Endodermal cell (in vitro differentiated cells): ENCODE measurements around the gene C4orf46. TPM values are rescaled to one million over a fixed set of nuclear protein-coding genes. Genes with fewer than 3 reads are reported as not detected.

ENCODE experiments used
- DNase-seq: peaks from one replicate; pipeline ENCODE4 v3.0.0-alpha.2; 2017
- H3K27ac ChIP-seq: 2 replicates; pipeline ENCODE4 v1.5.1; 2013; ENCODE audit warnings: mild to moderate bottlenecking, low read depth, low read length, moderate library complexity
- H3K27me3 ChIP-seq: 2 replicates; pipeline ENCODE4 v1.6.1; 2013; ENCODE audit warnings: mild to moderate bottlenecking, low read length, moderate library complexity; ENCODE audit not compliant: insufficient read depth, control insufficient read depth, poor library complexity, severe bottlenecking
- H3K36me3 ChIP-seq: 2 replicates; pipeline ENCODE4 v1.7.0; 2013; ENCODE audit warnings: mild to moderate bottlenecking, low read length, moderate library complexity; ENCODE audit not compliant: control insufficient read depth, insufficient read depth
- H3K4me1 ChIP-seq: one replicate; pipeline ENCODE4 v1.7.0; 2013; ENCODE audit warnings: low read length; ENCODE audit not compliant: control insufficient read depth, insufficient read depth
- H3K4me3 ChIP-seq: 2 replicates; pipeline ENCODE4 v1.5.1; 2013; ENCODE audit warnings: mild to moderate bottlenecking, low read length, moderate library complexity
- H3K9ac ChIP-seq: 2 replicates; pipeline ENCODE4 v1.6.1; 2013; ENCODE audit warnings: mild to moderate bottlenecking, low read length, moderate library complexity; ENCODE audit not compliant: poor library complexity, severe bottlenecking; ENCODE audit errors: extremely low read depth
- H3K9me3 ChIP-seq: 2 replicates; pipeline ENCODE4 v1.6.1; 2013; ENCODE audit warnings: mild to moderate bottlenecking, low read length, moderate library complexity; ENCODE audit not compliant: control insufficient read depth
- H3K27ac Mint-ChIP-seq: 2 replicates; pipeline ENCODE4 v1.8.0; 2020; ENCODE audit warnings: mixed read lengths
- H3K27me3 Mint-ChIP-seq: 2 replicates; pipeline ENCODE4 v1.8.0; 2021; ENCODE audit warnings: mild to moderate bottlenecking, mixed read lengths; ENCODE audit not compliant: insufficient read depth
- H3K36me3 Mint-ChIP-seq: 2 replicates; pipeline ENCODE4 v1.8.0; 2020; ENCODE audit warnings: low read depth, mixed read lengths
- H3K4me1 Mint-ChIP-seq: 2 replicates; pipeline ENCODE4 v1.8.0; 2020; ENCODE audit warnings: mixed read lengths
- H3K4me3 Mint-ChIP-seq: 2 replicates; pipeline ENCODE4 v1.8.0; 2020; ENCODE audit warnings: mild to moderate bottlenecking, moderate library complexity, mixed read lengths
- H3K9me3 Mint-ChIP-seq: 2 replicates; pipeline ENCODE4 v1.8.0; 2020; ENCODE audit warnings: mild to moderate bottlenecking, mixed read lengths
- CTCF ChIP-seq: fragments of 200-600 bp; sonication (generic); conservative IDR thresholded peaks from 2 replicates; pipeline ENCODE4 v1.5.0; 2021; ENCODE audit warnings: antibody characterized with exemption, mild to moderate bottlenecking
- total RNA-seq, 2 donors: library from RNA; stranded (reverse); fragmentation: NEBNext Ultra II Directional in 1 of 2; extraction: Animal tissue kit (Norgen Biotek cat#: 25700) in 1 of 2; gene quantifications; 2 replicates in 1 of 2; 3 replicates in 1 of 2; pipeline ENCODE4 v1.2.1, GENCODE V29; 2021

The C4orf46 gene
- total RNA-seq, 2 donors from 2014 or later = 18.1 to 22.0 TPM

DNA sequence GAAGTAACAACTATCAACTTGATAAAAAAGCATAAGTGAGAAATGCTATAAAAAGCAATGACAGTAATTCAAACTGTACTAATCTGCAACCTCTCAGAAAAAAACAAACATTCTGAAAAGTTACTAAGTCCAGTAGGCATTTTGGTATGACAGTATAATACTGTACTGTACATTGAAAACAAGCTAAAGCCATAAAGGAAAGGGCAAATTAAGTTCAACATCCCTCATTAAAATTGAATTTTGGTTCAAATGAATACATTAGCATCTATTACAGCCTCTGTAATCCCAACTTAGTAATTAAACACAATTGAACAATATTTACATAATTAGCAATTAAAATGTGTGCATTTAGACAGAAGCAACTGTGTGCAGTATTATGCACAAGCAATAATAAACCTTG lies 53.7 kb downstream of the C4orf46 start:
- H3K36me3 Mint-ChIP-seq = no peaks in the 10 kb centered on the region
- no peaks in the 10 kb centered on the region for H3K4me1 Mint-ChIP-seq
- H3K9me3 ChIP-seq = no peaks in the 10 kb centered on the region
- H3K4me1 ChIP-seq = no peaks in the 10 kb centered on the region
- no peak overlapping the region for H3K27ac ChIP-seq
- DNase-seq = no peak
- H3K36me3 ChIP-seq = no peaks in the 10 kb centered on the region
- TF ChIP-seq CTCF = no peak
- H3K9me3 Mint-ChIP-seq = no peaks in the 10 kb centered on the region
- no peaks in the 10 kb centered on the region for H3K27me3 Mint-ChIP-seq
- H3K4me3 Mint-ChIP-seq = no peak overlapping the region
- H3K9ac ChIP-seq = no peak overlapping the region
- H3K27me3 ChIP-seq = no peaks in the 10 kb centered on the region
- no peak overlapping the region for H3K4me3 ChIP-seq
- no peak overlapping the region for H3K27ac Mint-ChIP-seq

Other genes starting within 250 kb of the C4orf46 start
- not detected for gene RXFP1, start 150.0 kb downstream of the C4orf46 start, total RNA-seq
- gene ETFDH, start 409 bp upstream of the C4orf46 start, total RNA-seq = 10 to 100 TPM; 10.6 to 11.8 TPM
- 10 to 100 TPM; 38.9 to 40.3 TPM for gene PPID, start 51.5 kb upstream of the C4orf46 start, total RNA-seq
- gene FNIP2, start 97.1 kb upstream of the C4orf46 start, total RNA-seq = 10 to 100 TPM in 1 of 2 donors, 1 to 10 TPM in 1; 8.6 to 11.5 TPM